ENCODE results near the gene ATP10B.

Gene ATP10B

DNA sequence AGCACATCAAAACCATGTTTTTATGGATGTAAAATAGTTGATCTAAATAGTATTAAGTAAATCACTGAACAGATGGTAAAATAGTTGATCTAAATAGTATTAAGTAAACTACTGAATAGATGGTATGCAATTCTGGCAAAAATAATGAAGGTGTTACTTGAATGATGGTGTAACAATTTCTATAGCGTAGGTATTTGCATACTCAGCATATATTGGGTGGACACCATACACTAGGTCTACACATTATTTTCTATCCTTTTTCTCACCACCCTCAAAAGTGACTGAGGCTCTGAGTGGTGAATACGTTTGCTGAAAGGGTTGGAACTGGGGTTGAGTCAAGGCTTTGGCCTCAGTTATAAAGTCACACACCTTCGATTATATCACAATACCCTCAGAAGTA lies 81.3 kb downstream of the ATP10B start:
- no peak for TF ChIP-seq EZH2 (IDR thresholded peaks at IDR 0.05; ENCODE audit: borderline replicate concordance, low read length)
- TF ChIP-seq, protein P1, sequence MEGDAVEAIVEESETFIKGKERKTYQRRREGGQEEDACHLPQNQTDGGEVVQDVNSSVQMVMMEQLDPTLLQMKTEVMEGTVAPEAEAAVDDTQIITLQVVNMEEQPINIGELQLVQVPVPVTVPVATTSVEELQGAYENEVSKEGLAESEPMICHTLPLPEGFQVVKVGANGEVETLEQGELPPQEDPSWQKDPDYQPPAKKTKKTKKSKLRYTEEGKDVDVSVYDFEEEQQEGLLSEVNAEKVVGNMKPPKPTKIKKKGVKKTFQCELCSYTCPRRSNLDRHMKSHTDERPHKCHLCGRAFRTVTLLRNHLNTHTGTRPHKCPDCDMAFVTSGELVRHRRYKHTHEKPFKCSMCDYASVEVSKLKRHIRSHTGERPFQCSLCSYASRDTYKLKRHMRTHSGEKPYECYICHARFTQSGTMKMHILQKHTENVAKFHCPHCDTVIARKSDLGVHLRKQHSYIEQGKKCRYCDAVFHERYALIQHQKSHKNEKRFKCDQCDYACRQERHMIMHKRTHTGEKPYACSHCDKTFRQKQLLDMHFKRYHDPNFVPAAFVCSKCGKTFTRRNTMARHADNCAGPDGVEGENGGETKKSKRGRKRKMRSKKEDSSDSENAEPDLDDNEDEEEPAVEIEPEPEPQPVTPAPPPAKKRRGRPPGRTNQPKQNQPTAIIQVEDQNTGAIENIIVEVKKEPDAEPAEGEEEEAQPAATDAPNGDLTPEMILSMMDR (IDR thresholded peaks at IDR 0.05; ENCODE audit: low read length) = no peak
- H3K36me3 ChIP-seq (ENCODE audit: insufficient read depth, low read length) = no peaks in the 10 kb centered on the region
- no peaks in the 10 kb centered on the region for H3F3A ChIP-seq (ENCODE audit: insufficient read depth, low read length)
- H3K79me2 ChIP-seq (ENCODE audit: insufficient read depth, low read length) = no peaks in the 10 kb centered on the region
- no peaks in the 10 kb centered on the region for H3K4me1 ChIP-seq (ENCODE audit: insufficient read depth, low read length, severe bottlenecking)
- no peaks in the 10 kb centered on the region for H4K20me1 ChIP-seq (ENCODE audit: insufficient read depth, low read length)
- no peak overlapping the region for H3K4me2 ChIP-seq (ENCODE audit: low read length)
- no peak overlapping the region for H3K27ac ChIP-seq (ENCODE audit: low read depth, low read length, poor library complexity, severe bottlenecking)
- no peak overlapping the region for H2AFZ ChIP-seq (ENCODE audit: low read length)
- H3K9ac ChIP-seq (ENCODE audit: low read length) = no peak overlapping the region
- H3K4me3 ChIP-seq (ENCODE audit: low read depth, low read length, poor library complexity, severe bottlenecking) = no peak overlapping the region
- H3K9me2 ChIP-seq (ENCODE audit: low read depth, low read length) = no peaks in the 10 kb centered on the region
- no peaks in the 10 kb centered on the region for H3K27me3 ChIP-seq (ENCODE audit: insufficient read depth, low read length)
- H3K9me3 ChIP-seq (ENCODE audit: low read length) = no peaks in the 10 kb centered on the region

DNA sequence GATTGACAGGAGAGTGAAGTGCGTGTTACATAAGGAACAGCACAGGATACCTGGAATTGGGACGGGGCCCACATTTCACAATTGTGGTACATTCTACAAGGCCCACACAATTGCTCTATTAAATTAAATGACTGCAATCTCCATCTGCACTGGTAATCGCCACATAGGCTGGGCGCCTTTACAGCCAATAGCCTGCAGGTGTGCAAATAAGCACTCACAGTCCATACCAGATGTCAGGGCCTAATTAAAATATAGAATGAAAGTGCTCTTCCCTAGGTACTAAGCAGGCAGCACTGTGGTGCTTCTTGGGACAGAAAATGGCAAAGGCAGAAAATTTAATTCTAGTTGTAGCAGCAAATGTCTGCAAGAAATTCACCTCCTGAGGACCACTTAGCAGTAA lies 82.7 kb downstream of the ATP10B start:
- Histone ChIP-seq H3F3A (ENCODE audit: insufficient read depth, low read length) (no peaks in the 10 kb centered on the region), H3K27ac (ENCODE audit: low read depth, low read length, poor library complexity, severe bottlenecking) (no peak overlapping the region), H3K4me3 (ENCODE audit: low read depth, low read length, poor library complexity, severe bottlenecking) (no peak overlapping the region), H4K20me1 (ENCODE audit: insufficient read depth, low read length) (no peaks in the 10 kb centered on the region), H3K9ac (ENCODE audit: low read length) (no peak overlapping the region), H3K27me3 (ENCODE audit: insufficient read depth, low read length) (no peaks in the 10 kb centered on the region), H3K36me3 (ENCODE audit: insufficient read depth, low read length) (no peaks in the 10 kb centered on the region), H3K79me2 (ENCODE audit: insufficient read depth, low read length) (no peaks in the 10 kb centered on the region), H3K4me2 (ENCODE audit: low read length) (no peak overlapping the region), H3K9me2 (ENCODE audit: low read depth, low read length) (no peaks in the 10 kb centered on the region), H3K4me1 (ENCODE audit: insufficient read depth, low read length, severe bottlenecking) (no peaks in the 10 kb centered on the region), H3K9me3 (ENCODE audit: low read length) (no peaks in the 10 kb centered on the region), H2AFZ (ENCODE audit: low read length) (no peak overlapping the region)
- TF ChIP-seq, protein P1 (IDR thresholded peaks at IDR 0.05; ENCODE audit: low read length) = no peak
- no peak for TF ChIP-seq EZH2 (IDR thresholded peaks at IDR 0.05; ENCODE audit: borderline replicate concordance, low read length)

DNA sequence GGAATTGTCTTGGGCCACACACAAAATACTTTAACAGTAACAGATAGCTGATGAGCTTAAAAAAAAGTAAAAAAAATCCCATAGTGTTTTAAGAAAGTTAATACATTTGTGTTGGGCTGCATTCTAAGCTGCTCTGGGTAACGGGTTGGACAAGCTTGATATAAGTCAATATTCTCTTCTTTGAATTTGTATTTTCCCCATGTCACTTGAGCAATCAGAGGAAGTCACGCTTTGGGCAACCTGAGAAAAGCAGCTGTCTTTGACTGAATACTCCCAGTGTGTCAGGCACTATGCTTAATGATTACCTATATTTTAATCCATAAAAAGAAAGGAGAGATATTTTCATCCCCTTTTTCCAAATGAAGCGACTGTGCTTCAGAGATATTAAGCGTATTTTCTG lies 84.9 kb downstream of the ATP10B start:
- no peaks in the 10 kb centered on the region for H3K9me2 ChIP-seq (ENCODE audit: low read depth, low read length)
- H2AFZ ChIP-seq (ENCODE audit: low read length) = no peak overlapping the region
- H3K27me3 ChIP-seq (ENCODE audit: insufficient read depth, low read length) = no peaks in the 10 kb centered on the region
- H3K9me3 ChIP-seq (ENCODE audit: low read length) = no peaks in the 10 kb centered on the region
- no peaks in the 10 kb centered on the region for H3K4me1 ChIP-seq (ENCODE audit: insufficient read depth, low read length, severe bottlenecking)
- no peaks in the 10 kb centered on the region for H3F3A ChIP-seq (ENCODE audit: insufficient read depth, low read length)
- no peaks in the 10 kb centered on the region for H3K36me3 ChIP-seq (ENCODE audit: insufficient read depth, low read length)
- H3K79me2 ChIP-seq (ENCODE audit: insufficient read depth, low read length) = no peaks in the 10 kb centered on the region
- no peak for TF ChIP-seq EZH2 (IDR thresholded peaks at IDR 0.05; ENCODE audit: borderline replicate concordance, low read length)
- TF ChIP-seq, protein P1 (IDR thresholded peaks at IDR 0.05; ENCODE audit: low read length) = no peak
- H3K27ac ChIP-seq (ENCODE audit: low read depth, low read length, poor library complexity, severe bottlenecking) = no peak overlapping the region
- no peak overlapping the region for H3K9ac ChIP-seq (ENCODE audit: low read length)
- H4K20me1 ChIP-seq (ENCODE audit: insufficient read depth, low read length) = no peaks in the 10 kb centered on the region
- no peak overlapping the region for H3K4me3 ChIP-seq (ENCODE audit: low read depth, low read length, poor library complexity, severe bottlenecking)
- H3K4me2 ChIP-seq (ENCODE audit: low read length) = no peak overlapping the region
